Measurements from ENCODE around the gene TEK. TPM values are rescaled to one million over a fixed set of nuclear protein-coding genes. Genes with fewer than 3 reads are reported as not detected.

The TEK gene
- total RNA-seq, 1 donor from 2014 or later: 1.0 TPM

DNA sequence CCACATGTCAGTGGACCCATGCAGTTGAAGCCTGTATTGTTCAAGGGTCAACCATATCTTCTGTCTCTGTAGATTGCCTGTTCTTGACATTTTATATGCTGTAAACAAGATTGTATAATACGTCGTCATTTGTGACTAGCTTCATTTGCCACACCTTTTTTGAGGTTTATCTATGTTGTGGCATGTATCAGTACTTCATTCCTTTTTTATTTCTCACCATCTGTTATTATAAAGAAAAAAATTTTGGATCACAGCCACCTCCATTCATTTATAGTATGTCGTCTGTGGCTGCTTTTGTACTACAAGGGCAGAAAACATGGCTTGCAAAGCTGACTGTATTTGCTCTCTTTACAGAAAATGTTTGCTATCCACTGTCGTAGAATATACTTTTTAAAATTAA lies 72.4 kb downstream of the TEK start:
- Mint-ChIP-seq H3K27ac (ENCODE audit: unreplicated experiment) (no peak overlapping the region), H3K9me3 (ENCODE audit: unreplicated experiment) (peaks cover 4% of the 10 kb centered on the region), H3K36me3 (ENCODE audit: unreplicated experiment) (peaks cover 7% of the 10 kb centered on the region), H3K4me3 (ENCODE audit: unreplicated experiment) (no peak overlapping the region), H3K27me3 (ENCODE audit: unreplicated experiment) (no peaks in the 10 kb centered on the region), H3K4me1 (ENCODE audit: low read depth, unreplicated experiment) (no peaks in the 10 kb centered on the region)
- TF ChIP-seq, protein P1, sequence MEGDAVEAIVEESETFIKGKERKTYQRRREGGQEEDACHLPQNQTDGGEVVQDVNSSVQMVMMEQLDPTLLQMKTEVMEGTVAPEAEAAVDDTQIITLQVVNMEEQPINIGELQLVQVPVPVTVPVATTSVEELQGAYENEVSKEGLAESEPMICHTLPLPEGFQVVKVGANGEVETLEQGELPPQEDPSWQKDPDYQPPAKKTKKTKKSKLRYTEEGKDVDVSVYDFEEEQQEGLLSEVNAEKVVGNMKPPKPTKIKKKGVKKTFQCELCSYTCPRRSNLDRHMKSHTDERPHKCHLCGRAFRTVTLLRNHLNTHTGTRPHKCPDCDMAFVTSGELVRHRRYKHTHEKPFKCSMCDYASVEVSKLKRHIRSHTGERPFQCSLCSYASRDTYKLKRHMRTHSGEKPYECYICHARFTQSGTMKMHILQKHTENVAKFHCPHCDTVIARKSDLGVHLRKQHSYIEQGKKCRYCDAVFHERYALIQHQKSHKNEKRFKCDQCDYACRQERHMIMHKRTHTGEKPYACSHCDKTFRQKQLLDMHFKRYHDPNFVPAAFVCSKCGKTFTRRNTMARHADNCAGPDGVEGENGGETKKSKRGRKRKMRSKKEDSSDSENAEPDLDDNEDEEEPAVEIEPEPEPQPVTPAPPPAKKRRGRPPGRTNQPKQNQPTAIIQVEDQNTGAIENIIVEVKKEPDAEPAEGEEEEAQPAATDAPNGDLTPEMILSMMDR (IDR thresholded peaks at IDR 0.05; ENCODE audit: partially characterized antibody, unreplicated experiment): no peak
- DNase-seq: no peak

DNA sequence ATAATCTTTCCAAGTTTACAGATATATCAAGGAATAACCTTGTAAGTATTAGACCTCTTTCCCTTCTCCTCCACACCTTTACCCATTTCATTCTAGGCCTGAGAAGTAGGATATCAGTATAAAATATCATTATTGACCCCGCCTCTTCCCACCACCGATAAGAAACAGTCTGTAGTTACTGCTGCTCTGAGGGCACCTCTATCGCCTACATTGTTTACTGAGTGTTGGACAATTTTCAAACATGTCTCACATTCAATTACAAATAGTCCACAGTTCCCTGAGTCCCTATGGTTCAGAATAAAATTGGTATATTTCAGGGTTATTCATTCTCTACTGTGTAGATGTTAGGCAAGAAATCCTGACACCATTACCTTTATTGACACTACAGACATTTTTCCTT lies 73.4 kb downstream of the TEK start:
- no peak for DNase-seq
- no peaks in the 10 kb centered on the region for H3K4me1 Mint-ChIP-seq (ENCODE audit: low read depth, unreplicated experiment)
- no peak overlapping the region for H3K4me3 Mint-ChIP-seq (ENCODE audit: unreplicated experiment)
- H3K27ac Mint-ChIP-seq (ENCODE audit: unreplicated experiment): no peak overlapping the region
- TF ChIP-seq, protein P1 (IDR thresholded peaks at IDR 0.05; ENCODE audit: partially characterized antibody, unreplicated experiment): no peak
- H3K9me3 Mint-ChIP-seq (ENCODE audit: unreplicated experiment): peaks cover 4% of the 10 kb centered on the region
- no peaks in the 10 kb centered on the region for H3K27me3 Mint-ChIP-seq (ENCODE audit: unreplicated experiment)
- peaks cover 7% of the 10 kb centered on the region for H3K36me3 Mint-ChIP-seq (ENCODE audit: unreplicated experiment)

DNA sequence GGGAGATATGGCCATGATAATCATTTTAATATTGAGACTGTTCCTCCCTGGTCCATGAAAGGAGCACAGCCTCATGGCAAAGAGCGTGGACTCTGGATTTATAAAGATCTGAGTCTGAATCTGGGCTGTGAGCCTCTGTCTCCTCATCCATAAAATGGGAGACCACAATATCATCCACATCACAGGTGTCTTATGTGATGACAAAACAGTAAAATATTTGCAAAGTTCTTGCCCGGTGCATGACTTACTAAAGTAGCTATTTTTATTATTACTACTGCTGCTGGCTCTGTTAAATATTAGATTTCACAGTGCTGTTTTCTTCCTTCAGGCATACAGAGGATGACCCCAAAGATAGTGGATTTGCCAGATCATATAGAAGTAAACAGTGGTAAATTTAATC lies 74.1 kb downstream of the TEK start:
- Mint-ChIP-seq H3K4me3 (ENCODE audit: unreplicated experiment) (no peak overlapping the region), H3K36me3 (ENCODE audit: unreplicated experiment) (peaks cover 2% of the 10 kb centered on the region), H3K27ac (ENCODE audit: unreplicated experiment) (no peak overlapping the region), H3K27me3 (ENCODE audit: unreplicated experiment) (no peaks in the 10 kb centered on the region), H3K4me1 (ENCODE audit: low read depth, unreplicated experiment) (no peaks in the 10 kb centered on the region), H3K9me3 (ENCODE audit: unreplicated experiment) (peaks cover under 1% of the 10 kb centered on the region)
- TF ChIP-seq, protein P1 (IDR thresholded peaks at IDR 0.05; ENCODE audit: partially characterized antibody, unreplicated experiment): no peak
- no peak for DNase-seq

DNA sequence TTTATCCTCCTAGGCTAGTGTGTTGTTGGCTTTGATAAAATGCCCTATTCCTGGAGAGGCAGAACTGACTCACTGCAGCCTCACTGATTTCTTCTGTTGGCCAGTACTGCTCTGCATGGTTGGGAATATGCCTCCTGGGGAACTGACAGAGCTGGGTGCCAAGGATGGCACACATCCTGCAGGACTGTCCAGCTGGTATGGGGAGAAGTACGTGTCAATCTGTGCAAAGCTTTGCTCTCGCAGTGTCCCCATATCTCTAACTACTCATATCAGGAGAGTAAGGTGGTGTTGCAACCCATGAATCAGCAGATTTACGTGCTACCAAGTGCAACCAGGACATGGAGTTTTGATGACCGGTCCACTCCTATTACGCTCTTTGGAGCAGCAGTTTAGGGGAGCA lies 74.7 kb downstream of the TEK start:
- no peaks in the 10 kb centered on the region for H3K9me3 Mint-ChIP-seq (ENCODE audit: unreplicated experiment)
- no peaks in the 10 kb centered on the region for H3K27me3 Mint-ChIP-seq (ENCODE audit: unreplicated experiment)
- no peak overlapping the region for H3K27ac Mint-ChIP-seq (ENCODE audit: unreplicated experiment)
- TF ChIP-seq, protein P1 (IDR thresholded peaks at IDR 0.05; ENCODE audit: partially characterized antibody, unreplicated experiment): no peak
- no peaks in the 10 kb centered on the region for H3K36me3 Mint-ChIP-seq (ENCODE audit: unreplicated experiment)
- H3K4me1 Mint-ChIP-seq (ENCODE audit: low read depth, unreplicated experiment): no peaks in the 10 kb centered on the region
- no peak overlapping the region for H3K4me3 Mint-ChIP-seq (ENCODE audit: unreplicated experiment)
- DNase-seq: no peak

DNA sequence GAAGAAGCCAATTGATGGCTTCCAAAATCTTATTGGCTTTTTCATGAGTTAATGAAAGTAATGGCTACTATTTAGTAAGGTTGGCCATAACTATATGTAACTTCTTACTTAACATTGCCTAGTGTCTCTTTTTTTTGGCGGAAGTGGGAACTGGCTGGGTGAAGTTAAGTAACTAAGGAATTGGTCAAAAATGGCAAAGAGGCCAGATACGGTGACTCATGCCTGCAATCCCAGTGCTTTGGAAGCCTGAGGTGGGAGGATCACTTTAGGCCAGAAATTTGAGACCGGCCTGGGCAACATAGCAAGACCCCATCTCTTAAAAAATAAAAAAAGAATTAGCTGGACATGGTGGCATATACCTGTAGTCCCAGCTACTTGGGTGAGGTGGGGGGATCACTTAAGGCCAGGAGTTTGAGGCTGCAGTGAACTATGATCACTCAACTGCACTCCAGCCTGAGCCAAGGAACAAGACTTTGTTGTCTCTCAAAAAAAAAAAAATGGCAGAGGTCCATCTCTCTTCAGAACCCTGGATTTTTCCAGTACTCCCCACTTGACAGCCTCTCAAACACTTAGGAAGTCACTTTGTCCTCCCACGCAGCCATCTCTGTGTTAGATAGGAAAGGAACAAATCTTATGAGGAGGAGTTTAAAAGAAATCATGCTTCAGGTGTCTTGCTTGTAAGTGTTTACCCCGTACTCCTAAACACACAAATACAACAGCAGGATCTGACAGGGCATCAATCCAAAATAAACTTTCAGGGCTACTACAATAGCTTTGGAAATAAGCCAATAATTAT lies 75.7 kb downstream of the TEK start:
- Mint-ChIP-seq H3K36me3 (ENCODE audit: unreplicated experiment) (no peaks in the 10 kb centered on the region), H3K27me3 (ENCODE audit: unreplicated experiment) (no peaks in the 10 kb centered on the region), H3K4me1 (ENCODE audit: low read depth, unreplicated experiment) (no peaks in the 10 kb centered on the region), H3K4me3 (ENCODE audit: unreplicated experiment) (no peak overlapping the region), H3K27ac (ENCODE audit: unreplicated experiment) (no peak overlapping the region), H3K9me3 (ENCODE audit: unreplicated experiment) (no peaks in the 10 kb centered on the region)
- DNase-seq: no peak
- TF ChIP-seq, protein P1 (IDR thresholded peaks at IDR 0.05; ENCODE audit: partially characterized antibody, unreplicated experiment): no peak
